SU-DHL-6 (cell line): Measurements from ENCODE around the gene CYP24A1.

ENCODE experiments used
- EZH2phosphoT487 ChIP-seq: fragments of 200-600 bp; sonication (generic), shearing (Covaris generic); conservative IDR thresholded peaks from 2 replicates; pipeline ENCODE4 v1.6.1; 2018; ENCODE audit warnings: mild to moderate bottlenecking, antibody characterized with exemption, low read length, moderate library complexity, mixed read lengths
- TF ChIP-seq, protein P1 (sequence below): fragments of 200-600 bp; sonication (generic); IDR thresholded peaks from one replicate; pipeline ENCODE4 v1.5.1; 2017; ENCODE audit warnings: antibody characterized with exemption, mild to moderate bottlenecking, low read length, moderate library complexity; ENCODE audit not compliant: insufficient read depth, poor library complexity, severe bottlenecking

DNA sequence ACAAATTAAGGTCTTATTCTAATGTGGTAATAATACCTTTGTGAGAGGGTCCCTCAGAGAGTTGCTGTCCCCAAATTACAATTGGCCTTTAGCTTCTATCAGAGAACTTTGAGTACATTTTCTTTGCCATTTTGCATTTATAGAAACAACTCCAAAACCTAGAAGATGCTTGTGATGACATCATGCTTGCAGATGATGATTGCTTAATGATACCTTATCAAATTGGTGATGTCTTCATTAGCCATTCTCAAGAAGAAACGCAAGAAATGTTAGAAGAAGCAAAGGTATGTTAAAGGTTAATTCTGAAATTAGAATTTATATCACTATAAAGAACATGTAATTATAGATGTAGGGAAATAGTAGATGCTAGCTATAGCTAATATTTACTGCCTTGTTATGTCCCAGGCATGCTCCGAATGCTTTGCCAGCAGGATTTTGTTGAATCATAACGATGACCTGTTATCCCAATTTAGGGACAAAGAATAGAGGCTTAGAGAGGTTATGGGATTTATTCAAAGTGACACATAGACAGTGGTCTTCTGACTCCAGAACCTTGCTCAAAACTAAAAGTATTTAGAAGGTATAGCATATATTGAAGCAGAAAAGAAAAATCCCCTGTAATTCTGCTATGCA lies 41.5 kb upstream of the CYP24A1 start:
- TF ChIP-seq, protein P1, sequence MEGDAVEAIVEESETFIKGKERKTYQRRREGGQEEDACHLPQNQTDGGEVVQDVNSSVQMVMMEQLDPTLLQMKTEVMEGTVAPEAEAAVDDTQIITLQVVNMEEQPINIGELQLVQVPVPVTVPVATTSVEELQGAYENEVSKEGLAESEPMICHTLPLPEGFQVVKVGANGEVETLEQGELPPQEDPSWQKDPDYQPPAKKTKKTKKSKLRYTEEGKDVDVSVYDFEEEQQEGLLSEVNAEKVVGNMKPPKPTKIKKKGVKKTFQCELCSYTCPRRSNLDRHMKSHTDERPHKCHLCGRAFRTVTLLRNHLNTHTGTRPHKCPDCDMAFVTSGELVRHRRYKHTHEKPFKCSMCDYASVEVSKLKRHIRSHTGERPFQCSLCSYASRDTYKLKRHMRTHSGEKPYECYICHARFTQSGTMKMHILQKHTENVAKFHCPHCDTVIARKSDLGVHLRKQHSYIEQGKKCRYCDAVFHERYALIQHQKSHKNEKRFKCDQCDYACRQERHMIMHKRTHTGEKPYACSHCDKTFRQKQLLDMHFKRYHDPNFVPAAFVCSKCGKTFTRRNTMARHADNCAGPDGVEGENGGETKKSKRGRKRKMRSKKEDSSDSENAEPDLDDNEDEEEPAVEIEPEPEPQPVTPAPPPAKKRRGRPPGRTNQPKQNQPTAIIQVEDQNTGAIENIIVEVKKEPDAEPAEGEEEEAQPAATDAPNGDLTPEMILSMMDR, result no peak
- TF ChIP-seq EZH2phosphoT487, result no peak
